Measurements from ENCODE around the gene CTSA.
"Not testable (repeated sequence)": the region's sequence is repeated elsewhere in the genome, so short reads cannot be mapped to it uniquely, and the experiment has no call there.

The CTSA gene

GRCh38 chr20:45897289-45897688 is 6.2 kb downstream of the CTSA start:
- no peak for DNase-seq

- DNase-seq = no peak
Measured at GRCh38 chr20:45897692-45898091, 6.6 kb downstream of the CTSA start.

GRCh38 chr20:45898285-45898684 is 7.2 kb downstream of the CTSA start:
- no peak for DNase-seq

- DNase-seq = no peak
Measured at GRCh38 chr20:45899046-45899835, 8.1 kb downstream of the CTSA start.

GRCh38 chr20:45901332-45901731 is 10.2 kb downstream of the CTSA start:
- not testable (repeated sequence) for DNase-seq

- no peak for DNase-seq
Measured at GRCh38 chr20:45902199-45902701, 11.1 kb downstream of the CTSA start.

GRCh38 chr20:45904583-45905504 is 13.7 kb downstream of the CTSA start:
- DNase-seq = no peak

GRCh38 chr20:45905505-45906079 is 14.5 kb downstream of the CTSA start:
- no peak for DNase-seq

- DNase-seq = no peak
Measured at GRCh38 chr20:45907219-45907948, 16.2 kb downstream of the CTSA start.

GRCh38 chr20:45908084-45908483 is 16.9 kb downstream of the CTSA start:
- DNase-seq = no peak

GRCh38 chr20:45909336-45909808 is 18.2 kb downstream of the CTSA start:
- no peak for DNase-seq

GRCh38 chr20:45909817-45910669 is 18.9 kb downstream of the CTSA start:
- no peak for DNase-seq

GRCh38 chr20:45910670-45911485 is 19.7 kb downstream of the CTSA start:
- DNase-seq = peak; percentile 94

- peak; percentile 26 for DNase-seq
Measured at GRCh38 chr20:45911486-45912343, 20.6 kb downstream of the CTSA start, which contains the start of gene PLTP. PLTP (minus strand) TSS chr20:45912155; CDS start chr20:45911452, 703 bp downstream.

- no peak for DNase-seq
Measured at GRCh38 chr20:45912344-45912682, 21.2 kb downstream of the CTSA start.

GRCh38 chr20:45913116-45913515 is 22.0 kb downstream of the CTSA start:
- DNase-seq = no peak

- no peak for DNase-seq
Measured at GRCh38 chr20:45917790-45918141, 26.6 kb downstream of the CTSA start.

GRCh38 chr20:45918182-45918737 is 27.1 kb downstream of the CTSA start:
- no peak for DNase-seq

All from activated naive CD4-positive, alpha-beta T cell treated with Interleukin-2 at 50 U/mL for 16 hours (primary cell).